IPS-15b (cell line): ENCODE data around the gene SPATA45.
"Not testable (repeated sequence)": the region's sequence is repeated elsewhere in the genome, so short reads cannot be mapped to it uniquely, and the experiment has no call there.

Source experiments
- H3K27me3 ChIP-seq: one replicate; pipeline ENCODE4 v1.6.1; 2013; ENCODE audit warnings: low read length; ENCODE audit not compliant: control insufficient read depth, insufficient read depth
- H3K36me3 ChIP-seq: one replicate; pipeline ENCODE4 v1.6.1; 2013; ENCODE audit warnings: low read length; ENCODE audit not compliant: control insufficient read depth, insufficient read depth
- H3K4me1 ChIP-seq: one replicate; pipeline ENCODE4 v1.6.1; 2013; ENCODE audit warnings: mild to moderate bottlenecking, low read length; ENCODE audit not compliant: control insufficient read depth, insufficient read depth
- H3K4me3 ChIP-seq: one replicate; pipeline ENCODE4 v1.5.1; 2013; ENCODE audit warnings: low read depth, low read length
- H3K9ac ChIP-seq: one replicate; pipeline ENCODE4 v1.6.1; 2013; ENCODE audit warnings: low read depth, mild to moderate bottlenecking, low read length
- H3K9me3 ChIP-seq: one replicate; pipeline ENCODE4 v1.6.1; 2013; ENCODE audit warnings: mild to moderate bottlenecking, low read length; ENCODE audit not compliant: control insufficient read depth, insufficient read depth

Gene SPATA45

GRCh38 chr1:212847549-212847948, at the start of gene SPATA45:
TSS of gene SPATA45 (minus strand) at chr1:212847649. CDS start at chr1:212836149, 11,500 bp downstream.
- no peak within 1 kb of the TSS for H3K4me3 ChIP-seq
- H3K27me3 ChIP-seq = no peaks in the 10 kb centered on the region
- no peaks in the 10 kb centered on the region for H3K9me3 ChIP-seq
- no peaks in the 10 kb centered on the region for H3K36me3 ChIP-seq
- H3K4me1 ChIP-seq = peaks cover under 1% of the 10 kb centered on the region
- no peak within 1 kb of the TSS for H3K9ac ChIP-seq

DNA sequence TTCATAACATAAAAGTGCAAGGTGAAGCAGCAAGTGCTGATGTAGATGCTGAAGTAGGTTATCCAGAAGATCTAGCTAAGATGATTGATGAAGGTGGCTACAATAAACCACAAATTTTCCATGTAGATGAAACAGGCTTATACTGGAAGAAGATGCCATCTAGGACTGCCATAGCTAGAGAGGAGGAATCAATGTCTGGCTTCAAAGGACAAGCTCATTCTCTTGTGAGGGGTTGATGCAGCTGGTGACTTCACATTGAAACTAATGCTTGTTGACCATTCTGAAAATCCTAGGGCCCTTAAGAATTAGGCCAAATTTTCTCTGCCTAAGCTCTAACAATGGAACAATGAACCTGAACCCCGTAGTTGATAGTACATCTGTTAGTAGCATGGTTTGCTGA, 44.7 kb upstream of the SPATA45 start:
- H3K4me3 ChIP-seq = no peak overlapping the region
- H3K9me3 ChIP-seq = no peaks in the 10 kb centered on the region
- H3K36me3 ChIP-seq = peaks cover 30% of the 10 kb centered on the region

DNA sequence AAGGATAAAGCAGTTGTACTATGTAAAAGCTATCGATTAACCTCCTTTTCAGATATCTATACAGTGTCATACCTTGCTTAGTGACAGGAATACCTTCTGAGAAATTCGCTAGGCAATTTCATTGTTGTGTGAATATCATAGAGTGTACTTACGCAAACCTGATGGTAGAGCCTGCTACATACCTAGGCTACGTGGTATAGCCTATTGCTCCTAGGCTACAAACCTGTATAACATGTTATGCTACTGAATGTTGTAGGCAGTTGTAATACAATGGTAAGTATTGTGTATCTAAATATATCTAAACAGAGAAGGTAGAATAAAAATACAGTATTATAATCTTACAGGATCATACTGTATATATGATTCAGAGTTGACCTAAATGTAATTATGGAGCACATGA, 37.1 kb upstream of the SPATA45 start:
- H3K27me3 ChIP-seq = no peaks in the 10 kb centered on the region
- H3K9me3 ChIP-seq = no peaks in the 10 kb centered on the region
- H3K4me3 ChIP-seq = no peak overlapping the region
- H3K9ac ChIP-seq = no peak overlapping the region
- peaks cover 22% of the 10 kb centered on the region for H3K36me3 ChIP-seq
- no peaks in the 10 kb centered on the region for H3K4me1 ChIP-seq

More for the DNA sequence above, 44.7 kb upstream of the SPATA45 start:
- Histone ChIP-seq H3K4me1 (no peaks in the 10 kb centered on the region), H3K27me3 (no peaks in the 10 kb centered on the region), H3K9ac (no peak overlapping the region)

GRCh38 chr1:212879947-212880690, 32.7 kb upstream of the SPATA45 start:
- H3K36me3 ChIP-seq = peaks cover 22% of the 10 kb centered on the region
- no peak overlapping the region for H3K4me3 ChIP-seq
- H3K9me3 ChIP-seq = no peaks in the 10 kb centered on the region
- H3K4me1 ChIP-seq = peaks cover 2% of the 10 kb centered on the region
- no peak overlapping the region for H3K9ac ChIP-seq
- no peaks in the 10 kb centered on the region for H3K27me3 ChIP-seq

- no peak overlapping the region for H3K4me3 ChIP-seq
- H3K36me3 ChIP-seq = peaks cover 16% of the 10 kb centered on the region
- no peak overlapping the region for H3K9ac ChIP-seq
- no peaks in the 10 kb centered on the region for H3K27me3 ChIP-seq
- H3K4me1 ChIP-seq = peaks cover 2% of the 10 kb centered on the region
- no peaks in the 10 kb centered on the region for H3K9me3 ChIP-seq
These were observed 31.0 kb upstream of the SPATA45 start for GRCh38 chr1:212878418-212878817.

DNA sequence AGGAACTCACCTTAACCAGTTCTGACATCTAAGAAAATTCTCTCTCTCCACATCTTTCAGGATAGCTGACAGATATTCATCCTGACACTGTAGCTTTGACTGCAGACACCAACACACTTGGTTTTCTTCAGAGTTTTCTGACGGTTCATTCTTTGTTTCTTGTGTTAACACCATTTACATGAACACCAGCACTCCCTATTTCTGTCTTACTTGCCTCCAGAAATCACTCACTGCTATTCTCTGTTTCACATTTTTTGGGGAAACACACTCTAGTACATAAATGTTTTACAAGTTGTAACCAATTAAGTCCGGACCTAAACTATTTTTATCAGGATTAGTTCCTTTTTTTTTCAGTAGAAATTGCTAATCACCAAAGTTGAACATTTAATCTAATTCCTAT, 26.1 kb upstream of the SPATA45 start:
- H3K27me3 ChIP-seq = no peaks in the 10 kb centered on the region
- H3K36me3 ChIP-seq = peaks cover 27% of the 10 kb centered on the region
- no peak overlapping the region for H3K4me3 ChIP-seq
- no peaks in the 10 kb centered on the region for H3K4me1 ChIP-seq
- H3K9ac ChIP-seq = no peak overlapping the region
- no peaks in the 10 kb centered on the region for H3K9me3 ChIP-seq

DNA sequence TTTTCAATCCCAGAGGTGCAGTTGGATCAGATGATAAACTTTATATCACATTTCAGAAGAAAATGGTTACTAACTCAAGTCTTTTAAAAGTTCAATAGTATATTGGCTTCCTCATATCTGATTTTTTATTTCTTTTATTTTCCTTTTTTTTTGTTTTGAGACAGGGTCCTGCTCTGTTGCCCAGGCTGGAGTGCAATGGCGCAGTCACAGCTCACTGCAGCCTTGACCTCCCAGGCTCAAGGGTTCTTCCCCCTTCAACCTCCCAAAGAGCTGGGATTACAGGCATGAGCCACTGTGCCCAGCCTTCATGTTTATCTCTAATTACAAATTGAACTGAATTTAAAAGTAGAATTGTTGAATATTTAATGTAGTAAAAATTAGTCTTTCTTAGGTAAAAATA, 24.5 kb upstream of the SPATA45 start:
- no peak overlapping the region for H3K4me3 ChIP-seq
- no peaks in the 10 kb centered on the region for H3K9me3 ChIP-seq
- H3K36me3 ChIP-seq = peaks cover 24% of the 10 kb centered on the region
- H3K4me1 ChIP-seq = no peaks in the 10 kb centered on the region
- H3K9ac ChIP-seq = no peak overlapping the region
- H3K27me3 ChIP-seq = no peaks in the 10 kb centered on the region

DNA sequence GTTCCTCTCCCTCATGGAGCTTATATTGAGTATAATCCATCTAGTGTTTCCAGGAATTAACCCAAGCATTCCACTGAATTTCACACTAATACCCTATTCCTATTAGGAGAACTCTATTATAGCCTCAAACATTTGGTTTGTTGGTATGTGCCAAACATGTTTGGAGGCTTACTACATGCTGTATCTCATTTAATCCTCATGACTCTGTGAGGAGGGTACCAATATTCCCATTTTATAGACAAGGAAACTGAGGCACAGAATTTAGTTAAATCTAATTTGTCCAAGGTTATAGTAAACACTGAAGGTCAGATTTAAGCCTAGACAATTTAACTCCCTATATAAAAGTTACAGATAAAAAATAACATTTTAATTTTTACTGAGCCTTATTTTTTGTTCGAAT, 19.7 kb upstream of the SPATA45 start:
- Histone ChIP-seq H3K9ac (no peak overlapping the region), H3K9me3 (no peaks in the 10 kb centered on the region), H3K27me3 (no peaks in the 10 kb centered on the region), H3K4me1 (peaks cover 5% of the 10 kb centered on the region), H3K36me3 (peaks cover 15% of the 10 kb centered on the region), H3K4me3 (no peak overlapping the region)

- Histone ChIP-seq H3K27me3 (no peaks in the 10 kb centered on the region), H3K4me3 (peak overlapping the region; percentile 36), H3K9ac (no peak overlapping the region), H3K36me3 (peaks cover 13% of the 10 kb centered on the region), H3K9me3 (no peaks in the 10 kb centered on the region), H3K4me1 (peaks cover 5% of the 10 kb centered on the region)
These were observed 16.8 kb upstream of the SPATA45 start for GRCh38 chr1:212864201-212864600.

DNA sequence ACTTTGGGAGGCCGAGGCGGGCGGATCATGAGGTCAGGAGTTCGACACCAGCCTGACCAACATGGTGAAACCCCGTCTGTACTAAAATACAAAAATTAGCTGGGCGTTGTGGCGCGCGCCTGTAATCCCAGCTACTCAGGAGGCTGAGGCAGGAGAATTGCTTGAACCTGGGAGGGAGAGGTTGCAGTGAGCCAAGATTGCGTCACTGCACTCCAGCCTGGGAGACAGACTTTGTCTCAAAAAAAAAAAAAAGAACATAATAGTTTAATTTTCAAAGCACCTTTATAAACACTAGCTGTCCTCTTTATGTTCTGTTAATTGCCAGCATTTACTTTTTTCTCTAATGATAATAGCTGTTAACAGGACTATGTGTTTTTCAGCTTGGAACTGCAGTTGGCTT, 15.9 kb upstream of the SPATA45 start:
- not testable (repeated sequence) for H3K9me3 ChIP-seq, H3K27me3 ChIP-seq, H3K9ac ChIP-seq, H3K4me1 ChIP-seq
- Histone ChIP-seq H3K36me3 (peaks cover 13% of the 10 kb centered on the region), H3K4me3 (peak overlapping the region; percentile 48)

DNA sequence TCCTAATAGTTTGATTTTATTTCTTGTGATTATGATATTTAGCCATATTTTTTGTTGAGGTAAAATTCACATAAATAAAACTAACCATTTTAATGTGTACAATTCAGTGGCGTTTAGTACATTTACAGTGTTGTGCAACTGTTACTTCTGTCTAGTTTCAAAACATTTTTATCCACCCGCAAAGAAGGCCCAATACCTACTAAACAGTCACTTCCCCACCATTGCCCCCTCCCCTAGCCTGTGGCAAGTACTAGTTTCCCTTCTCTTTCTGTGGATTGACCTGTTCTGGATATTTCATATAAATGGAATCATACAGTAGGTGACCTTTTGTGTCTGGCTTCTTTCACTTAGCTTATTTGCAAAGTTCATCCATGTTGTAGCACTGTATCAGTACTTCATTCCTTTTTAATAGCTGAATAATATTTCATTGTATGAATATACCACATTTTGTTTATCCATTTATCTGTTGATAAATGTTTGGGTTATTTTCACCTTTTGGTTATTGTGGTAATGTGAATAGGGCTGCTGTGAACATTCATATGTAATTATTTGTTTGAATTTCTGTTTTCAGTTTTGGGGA, 14.8 kb upstream of the SPATA45 start:
- Histone ChIP-seq H3K9ac (no peak overlapping the region), H3K9me3 (no peaks in the 10 kb centered on the region), H3K4me3 (peak overlapping the region; percentile 48), H3K36me3 (peaks cover 13% of the 10 kb centered on the region), H3K4me1 (peaks cover 5% of the 10 kb centered on the region), H3K27me3 (no peaks in the 10 kb centered on the region)
